HL-60 (cell line): ENCODE measurements around the gene CELF2.

Experiments
- DNase-seq, 2 experiments: peaks; one replicate each; pipeline ENCODE4 v3.0.0-alpha.2; 2010 to 2020; ENCODE audit warnings: low read depth in 1 of 2, low spot score in 1 of 2
- H3K27ac ChIP-seq: fragments of 250-450 bp; sonication (Bioruptor Pico); replicated peaks from 2 replicates; pipeline ENCODE4 v1.5.1; 2020; ENCODE audit warnings: mild to moderate bottlenecking, moderate library complexity
- H3K27me3 ChIP-seq: fragments of 250-450 bp; sonication (Bioruptor Pico); 2 replicates; pipeline ENCODE4 v1.5.1; 2021; ENCODE audit warnings: mild to moderate bottlenecking, moderate library complexity; ENCODE audit not compliant: insufficient read depth, poor library complexity, severe bottlenecking
- H3K4me3 ChIP-seq: replicated peaks from 2 replicates; pipeline ENCODE4 v1.5.1; 2011; ENCODE audit warnings: mild to moderate bottlenecking, control low read depth, low read length; ENCODE audit not compliant: insufficient read depth
- CTCF ChIP-seq: IDR thresholded peaks from one replicate; pipeline ENCODE4 v1.5.1; 2011; ENCODE audit warnings: low read length, control low read depth, inconsistent platforms; ENCODE audit not compliant: insufficient read depth
- GABPA ChIP-seq: IDR thresholded peaks from 2 replicates; pipeline ENCODE4 v1.6.1; 2012; ENCODE audit warnings: low read depth
- POLR2AphosphoS5 ChIP-seq: IDR thresholded peaks from 2 replicates; pipeline ENCODE4 v1.6.1; 2012; ENCODE audit warnings: low read depth
- REST ChIP-seq: IDR thresholded peaks from 2 replicates; pipeline ENCODE4 v1.6.1; 2012; ENCODE audit warnings: low read depth; ENCODE audit not compliant: insufficient replicate concordance
- SPI1 ChIP-seq: IDR thresholded peaks from 2 replicates; pipeline ENCODE4 v1.6.1; 2012; ENCODE audit warnings: low read depth, mild to moderate bottlenecking, borderline replicate concordance

Gene CELF2

DNA sequence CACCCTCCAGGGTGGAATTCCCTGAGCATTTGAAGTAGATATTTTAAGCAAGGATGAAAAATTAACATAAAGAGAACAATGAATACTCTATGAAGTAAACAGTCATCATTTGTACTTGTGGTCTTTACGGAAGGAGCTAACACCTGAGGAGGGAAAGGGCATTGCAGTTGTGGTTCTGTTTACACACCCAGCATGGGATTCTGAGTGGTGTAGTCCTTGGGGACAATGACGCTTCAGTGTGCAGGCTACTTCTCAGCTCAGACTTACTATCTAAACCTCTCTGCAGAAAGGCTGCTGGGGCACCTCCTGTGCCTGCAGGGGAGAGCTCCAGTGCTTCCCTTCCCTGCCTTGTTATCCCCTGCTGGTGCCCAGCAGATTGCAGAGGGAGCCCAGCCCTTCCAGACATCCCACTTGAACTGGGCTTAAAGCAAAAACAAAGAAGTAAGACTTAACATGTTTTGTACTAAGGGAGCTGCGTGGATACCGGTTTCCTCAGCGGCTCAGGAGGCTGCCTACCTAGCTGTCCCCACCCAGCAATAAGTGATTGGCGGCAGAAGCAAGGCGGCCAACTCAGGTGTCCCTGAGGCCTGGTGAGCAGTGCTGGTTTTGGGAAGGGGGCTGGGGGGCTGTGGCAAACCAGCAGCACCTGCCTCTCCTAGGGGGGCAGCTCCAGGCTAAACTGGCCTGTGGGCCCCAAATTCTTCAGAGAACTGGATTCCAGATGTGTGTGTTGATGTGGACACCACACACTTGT is 89.1 kb downstream of the CELF2 start:
- no peaks in the 10 kb centered on the region for H3K27me3 ChIP-seq
- no peak overlapping the region for H3K27ac ChIP-seq
- H3K4me3 ChIP-seq = no peak overlapping the region
- DNase-seq = no peak
- TF ChIP-seq CTCF = no peak
- no peak for TF ChIP-seq SPI1

DNA sequence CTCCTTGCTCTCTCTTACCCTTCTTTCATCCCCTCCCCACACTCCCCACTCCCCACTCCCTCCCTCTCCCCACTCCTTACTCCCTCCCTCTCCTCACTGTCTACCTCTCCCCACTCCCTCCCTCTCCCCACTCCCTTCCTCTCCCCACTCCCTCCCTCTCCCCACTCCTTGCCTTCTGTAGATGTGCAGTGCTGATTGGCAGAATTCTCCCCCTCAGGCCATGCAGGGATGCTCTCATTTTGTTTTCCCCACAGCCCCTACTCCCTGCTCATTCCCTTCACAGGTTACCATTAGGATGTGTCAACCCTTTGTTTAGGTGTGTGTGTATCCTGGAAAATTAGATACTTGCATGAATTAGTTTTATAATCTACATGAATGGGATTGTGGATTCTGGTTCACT is 90.3 kb downstream of the CELF2 start:
- DNase-seq = no peak

DNA sequence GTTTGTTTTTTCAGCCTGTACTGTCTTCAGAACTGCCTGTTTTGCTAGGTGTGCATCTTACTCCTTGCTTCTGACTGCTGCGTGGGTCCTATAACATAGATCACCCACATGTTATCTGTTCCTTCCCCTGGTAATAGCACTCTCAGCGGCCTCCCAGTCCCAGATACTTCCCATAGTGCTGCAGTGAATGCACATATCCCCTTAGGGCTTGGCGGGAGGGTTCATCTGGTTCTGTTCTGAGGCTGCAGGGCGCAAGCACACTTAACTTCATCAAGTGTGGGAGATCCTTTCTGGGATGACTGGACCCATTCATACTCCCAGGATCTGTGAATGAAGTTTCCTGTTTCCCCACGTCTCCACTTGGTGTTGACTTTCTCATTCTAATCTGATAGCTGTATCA is 90.7 kb downstream of the CELF2 start:
- TF ChIP-seq REST = no peak
- TF ChIP-seq SPI1 = no peak
- DNase-seq = no peak
- H3K27me3 ChIP-seq = no peaks in the 10 kb centered on the region
- H3K27ac ChIP-seq = no peak overlapping the region
- no peak overlapping the region for H3K4me3 ChIP-seq

More for the DNA sequence above, 90.3 kb downstream of the CELF2 start:
- H3K4me3 ChIP-seq = no peak overlapping the region
- no peak overlapping the region for H3K27ac ChIP-seq
- TF ChIP-seq CTCF (no peak), POLR2AphosphoS5 (no peak), REST (no peak), GABPA (no peak), SPI1 (no peak)
- no peaks in the 10 kb centered on the region for H3K27me3 ChIP-seq

DNA sequence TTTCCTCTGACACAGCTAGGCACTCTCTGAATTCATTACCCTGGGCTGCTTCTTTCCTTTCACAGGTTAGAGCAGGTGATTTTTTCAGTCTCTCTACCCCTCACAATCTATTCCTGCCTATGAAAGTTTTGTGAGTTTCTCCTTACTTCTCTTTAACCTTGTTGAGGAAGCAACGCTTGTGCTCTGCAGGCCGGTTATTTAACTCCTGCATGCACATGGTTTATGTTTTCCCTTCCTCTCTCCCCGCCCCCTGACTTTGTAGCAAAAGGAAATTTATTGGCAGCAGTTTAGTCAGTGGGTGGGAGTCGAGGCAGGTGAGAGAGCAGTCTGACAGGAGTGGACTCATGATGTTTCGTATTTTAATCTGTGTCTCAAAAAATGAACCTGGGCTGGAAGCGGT is 91.9 kb downstream of the CELF2 start:
- H3K27me3 ChIP-seq = no peaks in the 10 kb centered on the region
- DNase-seq = no peak
- H3K27ac ChIP-seq = no peak overlapping the region
- H3K4me3 ChIP-seq = no peak overlapping the region
- no peak for TF ChIP-seq CTCF
- TF ChIP-seq GABPA = no peak
- no peak for TF ChIP-seq POLR2AphosphoS5
- no peak for TF ChIP-seq REST
- no peak for TF ChIP-seq SPI1
